ENCODE measurements around the gene MAGT1.
"Not testable (repeated sequence)": the region's sequence is repeated elsewhere in the genome, so short reads cannot be mapped to it uniquely, and the experiment has no call there.

MAGT1 gene

DNA sequence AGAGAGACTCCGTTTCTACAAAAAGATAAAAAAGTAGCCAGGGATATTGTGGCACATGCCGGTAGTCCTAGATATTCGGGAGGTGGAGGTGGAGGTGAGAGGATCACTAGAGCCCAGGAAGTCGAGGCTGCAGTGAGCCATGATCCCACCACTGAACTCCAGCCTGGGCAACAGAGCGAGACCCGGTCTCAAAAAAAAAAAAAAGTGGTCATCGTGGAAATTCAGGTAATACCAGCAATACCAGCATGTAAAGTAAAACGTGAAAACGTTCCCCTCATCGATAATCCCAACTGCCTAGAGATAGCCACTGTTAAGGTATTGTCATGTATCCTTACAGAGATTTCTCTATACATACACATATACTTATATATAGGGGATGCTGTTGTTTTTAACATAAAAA lies 1.5 kb downstream of the MAGT1 start:
- Histone ChIP-seq H3K4me3 (ENCODE audit: low read depth, low read length) (no peak overlapping the region), H3K27me3 (replicated peaks) (no peaks in the 10 kb centered on the region), H3K36me3 (replicated peaks) (no peaks in the 10 kb centered on the region), H3K27ac (no peak overlapping the region)
- TF ChIP-seq, protein P1, sequence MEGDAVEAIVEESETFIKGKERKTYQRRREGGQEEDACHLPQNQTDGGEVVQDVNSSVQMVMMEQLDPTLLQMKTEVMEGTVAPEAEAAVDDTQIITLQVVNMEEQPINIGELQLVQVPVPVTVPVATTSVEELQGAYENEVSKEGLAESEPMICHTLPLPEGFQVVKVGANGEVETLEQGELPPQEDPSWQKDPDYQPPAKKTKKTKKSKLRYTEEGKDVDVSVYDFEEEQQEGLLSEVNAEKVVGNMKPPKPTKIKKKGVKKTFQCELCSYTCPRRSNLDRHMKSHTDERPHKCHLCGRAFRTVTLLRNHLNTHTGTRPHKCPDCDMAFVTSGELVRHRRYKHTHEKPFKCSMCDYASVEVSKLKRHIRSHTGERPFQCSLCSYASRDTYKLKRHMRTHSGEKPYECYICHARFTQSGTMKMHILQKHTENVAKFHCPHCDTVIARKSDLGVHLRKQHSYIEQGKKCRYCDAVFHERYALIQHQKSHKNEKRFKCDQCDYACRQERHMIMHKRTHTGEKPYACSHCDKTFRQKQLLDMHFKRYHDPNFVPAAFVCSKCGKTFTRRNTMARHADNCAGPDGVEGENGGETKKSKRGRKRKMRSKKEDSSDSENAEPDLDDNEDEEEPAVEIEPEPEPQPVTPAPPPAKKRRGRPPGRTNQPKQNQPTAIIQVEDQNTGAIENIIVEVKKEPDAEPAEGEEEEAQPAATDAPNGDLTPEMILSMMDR (IDR thresholded peaks at IDR 0.05; ENCODE audit: low read depth, low read length, missing control alignments), result no peak
- no peak for DNase-seq
- in situ Hi-C loops (cut with HindIII; ENCODE audit: low pct_ligation_motif_present, low sequenced_read_pairs), result no loop called here

DNA sequence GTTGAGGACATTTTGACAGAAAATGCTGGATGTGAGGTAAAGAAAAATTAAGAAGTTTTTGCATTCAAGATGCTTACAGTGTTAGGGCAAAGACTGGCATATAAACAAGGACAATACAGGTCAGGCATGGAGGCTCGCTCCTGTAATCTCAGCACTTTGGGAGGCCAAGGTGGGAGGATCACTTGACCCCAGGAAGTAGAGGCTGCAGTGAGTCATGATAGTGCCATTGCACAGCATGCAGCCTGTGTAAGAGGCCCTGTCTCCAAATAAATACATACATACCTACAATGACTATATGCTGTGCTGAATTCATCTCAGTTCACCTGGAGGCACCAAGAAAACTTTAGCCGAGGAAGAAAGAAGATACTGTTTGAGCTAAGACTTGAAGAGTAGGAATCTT lies 2.3 kb downstream of the MAGT1 start:
- in situ Hi-C loops (cut with HindIII; ENCODE audit: low pct_ligation_motif_present, low sequenced_read_pairs), result no loop called here
- no peak overlapping the region for H3K27ac ChIP-seq

DNA sequence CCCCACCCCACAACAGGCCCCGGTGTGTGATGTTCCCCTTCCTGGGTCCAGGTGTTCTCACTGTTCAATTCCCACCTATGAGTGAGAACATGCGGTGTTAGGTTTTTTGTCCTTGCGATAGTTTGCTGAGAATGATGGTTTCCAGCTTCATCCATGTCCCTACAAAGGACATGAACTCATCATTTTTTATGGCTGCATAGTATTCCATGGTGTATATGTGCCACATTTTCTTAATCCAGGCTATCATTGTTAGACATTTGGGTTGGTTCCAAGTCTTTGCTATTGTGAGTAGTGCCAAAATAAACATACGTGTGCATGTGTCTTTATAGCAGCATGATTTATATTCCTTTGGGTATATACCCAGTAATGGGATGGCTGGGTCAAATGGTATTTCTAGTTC lies 13.8 kb downstream of the MAGT1 start:
- H3K27ac ChIP-seq; H3K36me3 ChIP-seq (replicated peaks); H3K4me3 ChIP-seq (ENCODE audit: low read depth, low read length); DNase-seq; H3K27me3 ChIP-seq (replicated peaks); in situ Hi-C loops (cut with HindIII; ENCODE audit: low pct_ligation_motif_present, low sequenced_read_pairs): not testable (repeated sequence)

More for the DNA sequence above, 2.3 kb downstream of the MAGT1 start:
- H3K4me3 ChIP-seq (ENCODE audit: low read depth, low read length), result no peak overlapping the region
- TF ChIP-seq, protein P1 (IDR thresholded peaks at IDR 0.05; ENCODE audit: low read depth, low read length, missing control alignments), result no peak
- H3K36me3 ChIP-seq (replicated peaks), result no peaks in the 10 kb centered on the region
- H3K27me3 ChIP-seq (replicated peaks), result no peaks in the 10 kb centered on the region
- no peak for DNase-seq

DNA sequence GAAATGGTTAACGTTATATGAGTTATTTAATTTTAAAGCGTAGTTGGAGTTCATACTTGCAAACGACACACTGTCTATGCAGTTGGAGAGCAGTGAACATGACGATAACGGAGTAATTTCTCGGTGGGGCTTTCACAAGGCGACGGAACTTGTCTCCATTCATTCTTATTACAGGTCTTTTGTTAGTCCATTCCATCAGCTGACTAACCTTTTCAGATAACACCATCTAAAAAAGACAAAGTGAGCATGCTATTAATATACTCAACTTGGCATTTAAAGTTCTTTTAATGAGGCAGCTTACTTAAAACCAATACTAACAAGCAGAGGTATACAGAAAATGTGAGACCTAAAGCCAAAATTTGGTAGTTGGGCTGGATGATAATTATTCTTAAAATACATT lies 19.9 kb downstream of the MAGT1 start:
- Histone ChIP-seq H3K27me3 (replicated peaks) (no peaks in the 10 kb centered on the region), H3K4me3 (ENCODE audit: low read depth, low read length) (no peak overlapping the region), H3K27ac (no peak overlapping the region), H3K36me3 (replicated peaks) (no peaks in the 10 kb centered on the region)
- TF ChIP-seq, protein P1 (IDR thresholded peaks at IDR 0.05; ENCODE audit: low read depth, low read length, missing control alignments), result no peak
- no peak for DNase-seq
- in situ Hi-C loops (cut with HindIII; ENCODE audit: low pct_ligation_motif_present, low sequenced_read_pairs), result no loop called here

DNA sequence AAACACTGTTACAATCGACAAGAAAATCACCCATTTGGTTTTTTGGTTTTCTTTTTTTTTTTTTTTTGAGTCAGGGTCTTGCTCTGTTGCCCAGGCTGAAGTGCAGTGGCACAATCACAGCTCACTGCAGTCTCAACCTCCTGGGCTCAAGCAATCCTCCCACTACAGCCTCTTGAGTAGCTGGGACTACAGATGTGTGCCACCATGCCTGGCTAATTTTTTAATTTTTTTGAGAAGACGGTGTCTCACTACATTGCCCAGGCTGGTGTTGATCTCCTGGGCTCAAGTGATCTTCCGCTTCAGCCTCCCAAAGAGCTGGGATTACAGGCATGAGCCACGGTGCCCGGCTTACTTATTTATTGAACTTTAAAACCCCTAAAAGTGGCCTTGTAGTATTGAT lies 63.7 kb downstream of the MAGT1 start:
- in situ Hi-C loops (cut with HindIII; ENCODE audit: low pct_ligation_motif_present, low sequenced_read_pairs); DNase-seq; H3K36me3 ChIP-seq (replicated peaks); H3K27me3 ChIP-seq (replicated peaks); H3K27ac ChIP-seq; H3K4me3 ChIP-seq (ENCODE audit: low read depth, low read length): not testable (repeated sequence)

DNA sequence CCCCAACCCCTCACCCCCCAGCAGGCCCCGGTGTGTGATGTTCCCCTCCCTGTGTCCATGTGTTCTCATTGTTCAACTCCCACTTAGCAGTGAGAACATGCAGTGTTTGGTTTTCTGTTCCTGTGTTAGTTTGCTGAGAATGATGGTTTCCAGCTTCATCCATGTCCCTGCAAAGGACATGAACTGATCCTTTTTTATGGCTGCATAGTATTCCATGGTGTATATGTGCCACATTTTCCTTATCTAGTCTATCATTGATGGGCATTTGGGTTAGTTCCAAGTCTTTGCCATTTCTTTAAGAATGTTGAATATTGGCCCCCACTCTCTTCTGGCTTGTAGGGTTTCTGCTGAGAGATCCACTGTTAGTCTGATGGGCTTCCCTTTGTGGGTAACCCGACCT lies 73.2 kb downstream of the MAGT1 start:
- H3K27ac ChIP-seq; H3K36me3 ChIP-seq (replicated peaks); H3K27me3 ChIP-seq (replicated peaks); DNase-seq; in situ Hi-C loops (cut with HindIII; ENCODE audit: low pct_ligation_motif_present, low sequenced_read_pairs); H3K4me3 ChIP-seq (ENCODE audit: low read depth, low read length): not testable (repeated sequence)

DNA sequence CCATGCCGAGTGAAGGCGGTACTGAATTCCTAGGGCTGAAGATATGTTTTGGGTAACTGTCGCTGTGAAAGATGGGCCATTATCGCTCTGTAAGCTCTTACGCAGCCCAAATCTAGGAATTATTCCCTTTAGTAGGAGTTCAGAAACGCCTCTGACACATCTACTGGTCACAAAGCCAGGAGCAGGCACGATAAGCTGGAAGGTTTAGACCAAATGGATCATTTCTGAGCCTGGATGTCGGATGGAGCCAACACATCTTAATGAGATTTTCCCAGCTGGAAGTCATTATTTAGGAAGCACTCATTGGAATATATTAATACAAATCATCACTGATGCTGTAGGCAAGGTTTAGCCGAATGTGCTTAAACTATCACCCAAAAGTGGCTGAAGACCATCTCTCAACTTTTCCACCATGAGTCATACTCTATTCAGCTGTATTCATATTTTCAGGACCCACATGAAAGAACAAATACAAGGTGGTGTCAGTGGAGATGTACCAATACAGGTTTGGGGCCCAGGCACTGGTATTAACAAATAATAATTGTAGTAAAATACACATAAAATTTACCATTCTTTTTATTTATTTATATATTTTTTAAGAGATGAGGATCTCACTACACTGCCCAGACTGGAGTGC lies 75.0 kb downstream of the MAGT1 start:
- Histone ChIP-seq H3K36me3 (replicated peaks) (no peaks in the 10 kb centered on the region), H3K27ac (no peak overlapping the region), H3K4me3 (ENCODE audit: low read depth, low read length) (no peak overlapping the region), H3K27me3 (replicated peaks) (no peaks in the 10 kb centered on the region)
- no peak for DNase-seq
- in situ Hi-C loops (cut with HindIII; ENCODE audit: low pct_ligation_motif_present, low sequenced_read_pairs), result no loop called here
- TF ChIP-seq, protein P1 (IDR thresholded peaks at IDR 0.05; ENCODE audit: low read depth, low read length, missing control alignments), result no peak
